K562 (cell line): ENCODE measurements around the gene NEDD8. TPM values are rescaled to one million over a fixed set of nuclear protein-coding genes. Genes with fewer than 3 reads are reported as not detected.

Experiments used
- C11orf30 ChIP-seq: fragments of 450-650 bp; IDR thresholded peaks from 2 replicates; pipeline ENCODE4 v1.6.1; 2016; ENCODE audit warnings: low read depth, mild to moderate bottlenecking
- E2F4 ChIP-seq: sonication (generic); formaldehyde crosslinking; IDR thresholded peaks from 2 replicates; pipeline ENCODE4 v1.8.0; 2022; ENCODE audit warnings: mild to moderate bottlenecking, low read depth, missing genetic modification reagents
- FOSL1 ChIP-seq: fragments of 200-800 bp; sonication (Bioruptor generic); conservative IDR thresholded peaks from 2 replicates; pipeline ENCODE4 v1.6.1; 2016; ENCODE audit warnings: missing genetic modification characterization, missing compliant biosample characterization
- FOXJ3 ChIP-seq: sonication (generic); formaldehyde crosslinking; IDR thresholded peaks from 2 replicates; pipeline ENCODE4 v1.4.0; 2020; ENCODE audit warnings: mild to moderate bottlenecking, missing genetic modification reagents
- HNRNPLL ChIP-seq: fragments of 200-400 bp; formaldehyde crosslinking; IDR thresholded peaks from 2 replicates; pipeline ENCODE4 v1.6.1; 2017; ENCODE audit warnings: low read length, low read depth, mild to moderate bottlenecking; ENCODE audit not compliant: poor library complexity, severe bottlenecking
- MAFF ChIP-seq: IDR thresholded peaks from 2 replicates; pipeline ENCODE4 v1.6.1; 2012; ENCODE audit warnings: low read length, improper control_type of control experiment
- MCM2 ChIP-seq: fragments of 450-650 bp; IDR thresholded peaks from 2 replicates; pipeline ENCODE4 v1.6.1; 2017; ENCODE audit warnings: low read depth, mild to moderate bottlenecking
- NCOA2 ChIP-seq, 2 experiments: fragments of 450-650 bp; IDR thresholded peaks; 2 replicates each; pipeline ENCODE4 v1.6.1; 2018; ENCODE audit warnings: mild to moderate bottlenecking in 2 of 2, moderate library complexity in 1 of 2; ENCODE audit not compliant: partially characterized antibody in 2 of 2
- PCBP2 ChIP-seq: fragments of 200-400 bp; formaldehyde crosslinking; IDR thresholded peaks from 2 replicates; pipeline ENCODE4 v1.6.1; 2018; ENCODE audit warnings: low read length, low read depth, mild to moderate bottlenecking, moderate library complexity; ENCODE audit not compliant: poor library complexity, severe bottlenecking
- PML ChIP-seq: IDR thresholded peaks from 2 replicates; pipeline ENCODE4 v1.6.1; 2012; ENCODE audit warnings: low read length, inconsistent platforms
- STAT6 ChIP-seq: sonication (generic); formaldehyde crosslinking; IDR thresholded peaks from 2 replicates; pipeline ENCODE4 v1.8.1; 2023; ENCODE audit warnings: mild to moderate bottlenecking, missing genetic modification reagents
- VEZF1 ChIP-seq: fragments of 200-800 bp; sonication (Bioruptor generic); IDR thresholded peaks from 2 replicates; pipeline ENCODE4 v1.6.1; 2017; ENCODE audit warnings: missing genetic modification characterization, missing compliant biosample characterization
- ZC3H11A ChIP-seq: IDR thresholded peaks from 2 replicates; pipeline ENCODE4 v1.6.1; 2012; ENCODE audit warnings: low read depth, low read length, improper control_type of control experiment
- ZNF124 ChIP-seq: sonication (generic); formaldehyde crosslinking; IDR thresholded peaks from 2 replicates; pipeline ENCODE4 v1.8.1; 2022; ENCODE audit warnings: missing genetic modification reagents
- ZNF384 ChIP-seq: IDR thresholded peaks from 2 replicates; pipeline ENCODE4 v1.6.1; 2012; ENCODE audit warnings: low read depth, low read length, improper control_type of control experiment
- polyA plus RNA-seq, 8 experiments: library from polyadenylated mRNA; depleted of rRNA in 4 of 8; stranded (reverse) in 5 of 8; unstranded in 3 of 8; fragments of >200 nt; fragmentation: Nextera tagmentation in 2 of 8; fragmentation: Illumina TruSeq in 1 of 8; extraction: Ambion mirVana in 2 of 8; extraction: Trizol in 1 of 8; gene quantifications; 2 replicates each; pipeline versions ENCODE4 v1.2.1 to v1.2.3, GENCODE V29; 2011 to 2014; ENCODE audit warnings: inconsistent platforms in 1 of 8, missing spikeins in 1 of 8
- total RNA-seq, 7 experiments: library from RNA; depleted of rRNA in 6 of 7; stranded (reverse); fragments of >200 nt in 6 of 7; fragmentation: Illumina TruSeq in 2 of 7; extraction: Trizol in 2 of 7; gene quantifications; 2 replicates each; pipeline versions ENCODE4 v1.2.1 to v1.2.3, GENCODE V29; 2011 to 2021; ENCODE audit warnings: low replicate concordance in 1 of 7

The NEDD8 gene
- total and polyA plus RNA-seq, 9 of the 15 experiments (the other 6 are each of a cell fraction or from before 2014, with no cell fraction given) = 142 to 691 (median 260) TPM

- TF ChIP-seq E2F4 (CRISPR knock-in tag) (no peak), HNRNPLL (no peak), MCM2 (no peak), ZNF124 (no peak), PCBP2 (no peak), PML (no peak), VEZF1 (no peak), FOSL1 (no peak), ZNF384 (no peak), C11orf30 (peak; percentile 65), STAT6 (no peak), ZC3H11A (no peak), FOXJ3 (CRISPR knock-in tag) (no peak), NCOA2 (IDR thresholded peaks at IDR 0.05; ENCODE audit: partially characterized antibody in 2 of 2) (no peak), MAFF (peak; percentile 82)
Measured at GRCh38 chr14:24226473-24226872, 5.7 kb downstream of the NEDD8 start (continued).
